ENCODE results near the gene WNT7A. TPM values are rescaled to one million over a fixed set of nuclear protein-coding genes. Genes with fewer than 3 reads are reported as not detected.

The WNT7A gene
- total RNA-seq, 1 donor from 2014 or later: not detected

- no peak for TF ChIP-seq CTCF (IDR thresholded peaks at IDR 0.05)
- intact Hi-C loops (cut with DNase I): no loop called here
- Histone ChIP-seq H3K4me1 (no peaks in the 10 kb centered on the region), H3K27me3 (no peaks in the 10 kb centered on the region), H3K27ac (no peak overlapping the region), H3K9me3 (no peaks in the 10 kb centered on the region), H3K4me3 (no peak overlapping the region), H3K36me3 (no peaks in the 10 kb centered on the region)
- DNase-seq (ENCODE audit: low spot score in 2 of 2): no peak
Observed at GRCh38 chr3:13798401-13798800, 81.5 kb downstream of the WNT7A start.

- Histone ChIP-seq H3K4me3 (no peak overlapping the region), H3K36me3 (no peaks in the 10 kb centered on the region), H3K27ac (no peak overlapping the region), H3K9me3 (no peaks in the 10 kb centered on the region), H3K27me3 (no peaks in the 10 kb centered on the region), H3K4me1 (no peaks in the 10 kb centered on the region)
- intact Hi-C loops (cut with DNase I): no loop called here
- no peak for DNase-seq (ENCODE audit: low spot score in 2 of 2)
- no peak for TF ChIP-seq CTCF (IDR thresholded peaks at IDR 0.05)
Observed at GRCh38 chr3:13796701-13797460, 83.0 kb downstream of the WNT7A start.

- Histone ChIP-seq H3K4me1 (no peaks in the 10 kb centered on the region), H3K4me3 (no peak overlapping the region), H3K9me3 (no peaks in the 10 kb centered on the region), H3K36me3 (no peaks in the 10 kb centered on the region), H3K27me3 (no peaks in the 10 kb centered on the region), H3K27ac (no peak overlapping the region)
- DNase-seq (ENCODE audit: low spot score in 2 of 2): no peak
- intact Hi-C loops (cut with DNase I): no loop called here
- no peak for TF ChIP-seq CTCF (IDR thresholded peaks at IDR 0.05)
Observed at GRCh38 chr3:13795816-13796215, 84.1 kb downstream of the WNT7A start.

DNA sequence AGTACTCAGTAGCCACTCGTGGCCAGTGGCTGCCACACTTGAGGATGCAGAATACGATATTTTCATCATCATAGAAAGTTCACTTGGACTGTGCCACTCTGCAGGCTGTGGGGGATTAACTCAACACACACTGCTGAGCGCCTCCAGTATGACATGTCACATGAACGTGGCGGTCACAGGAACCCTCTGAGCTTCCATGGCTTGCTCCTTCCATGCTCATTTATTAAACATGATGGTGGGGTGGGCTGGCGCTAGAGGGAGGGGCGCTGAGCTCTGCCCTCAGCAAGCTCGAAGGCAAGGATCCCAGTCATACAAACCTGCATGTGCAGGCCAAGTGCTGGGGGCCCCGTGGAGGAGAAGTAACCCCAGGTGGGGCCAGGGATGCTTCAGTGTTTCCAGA lies 85.5 kb downstream of the WNT7A start:
- H3K4me1 ChIP-seq: no peaks in the 10 kb centered on the region
- no peaks in the 10 kb centered on the region for H3K9me3 ChIP-seq
- H3K27me3 ChIP-seq: no peaks in the 10 kb centered on the region
- no peak for TF ChIP-seq CTCF (IDR thresholded peaks at IDR 0.05)
- intact Hi-C loops (cut with DNase I): no loop called here
- no peak overlapping the region for H3K27ac ChIP-seq
- H3K4me3 ChIP-seq: no peak overlapping the region
- H3K36me3 ChIP-seq: no peaks in the 10 kb centered on the region
- DNase-seq (ENCODE audit: low spot score in 2 of 2): no peak

GRCh38 chr3:13793451-13793850 lies 86.4 kb downstream of the WNT7A start:
- Histone ChIP-seq H3K36me3 (no peaks in the 10 kb centered on the region), H3K27ac (no peak overlapping the region), H3K4me3 (no peak overlapping the region), H3K27me3 (no peaks in the 10 kb centered on the region), H3K9me3 (no peaks in the 10 kb centered on the region), H3K4me1 (no peaks in the 10 kb centered on the region)
- no peak for TF ChIP-seq CTCF (IDR thresholded peaks at IDR 0.05)
- intact Hi-C loops (cut with DNase I): no loop called here
- no peak for DNase-seq (ENCODE audit: low spot score in 2 of 2)
